Right lobe of liver (tissue), 4 donors: ENCODE measurements around the gene ACOT7.

Experiments used
- CTCF ChIP-seq, 4 donors: fragments of 200-600 bp in 3 of 4; fragments of 450-650 bp in 1 of 4; IDR thresholded peaks; one replicate each; pipeline versions ENCODE4 v1.5.1 to v1.8.0; 2016 to 2022; ENCODE audit warnings: antibody characterized with exemption in 4 of 4, mild to moderate bottlenecking in 2 of 4
- POLR2A ChIP-seq: fragments of 450-650 bp; IDR thresholded peaks from one replicate; pipeline ENCODE4 v1.6.1; 2017; ENCODE audit warnings: antibody characterized with exemption, mild to moderate bottlenecking
- donor health status: DM: no; HTN: no; CAD: no.
- donor health status: DM: no; HTN: no; CAD: no.
- donor health status: DM: no; HTN: yes; CAD: no.

- TF ChIP-seq POLR2A (no peak), CTCF (IDR thresholded peaks at IDR 0.05) (no peak)
These were observed 40.0 kb downstream of the ACOT7 start for GRCh38 chr1:6353619-6353954.
